HG03103 (cell line): ENCODE measurements around the gene IL31RA.

Source experiments
- ATAC-seq: cut with Tn5 transposase; IDR thresholded peaks from one replicate; pipeline ENCODE4 v1.9.1; 2021; ENCODE audit warnings: low read depth; ENCODE audit not compliant: unreplicated experiment

Gene IL31RA

DNA sequence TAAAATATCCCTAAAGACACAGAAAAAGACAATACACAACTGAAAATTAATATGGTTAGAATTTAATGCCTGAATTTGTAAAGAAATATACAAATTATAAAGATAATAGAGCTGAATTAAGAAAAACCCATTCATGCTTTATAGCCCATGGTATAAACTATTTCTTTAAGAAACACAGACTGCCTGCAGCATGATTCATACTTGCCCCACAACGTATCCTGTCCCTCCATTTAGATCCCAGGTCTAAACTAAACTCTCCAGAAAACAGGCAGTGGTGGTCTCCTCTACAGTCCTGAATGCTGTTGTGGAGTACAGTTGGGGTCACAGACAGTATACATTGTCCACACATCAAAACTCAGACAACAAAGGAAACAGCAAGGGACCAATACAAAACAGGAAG is 118.8 kb downstream of the IL31RA start:
- ATAC-seq, result no peak
